Activated CD4-positive, alpha-beta T cell treated with anti-CD3 and anti-CD28 coated beads, Interleukin-2, Interleukin-6, amounts not matched to agents 100 ng/mL and 50 ng/mL, durations not matched to agents 16 hours and 8 hours (primary cell): ENCODE results near the gene RCAN3.

Experiments
- DNase-seq: peaks from one replicate; pipeline ENCODE4 v3.0.0-alpha.2; 2020

The RCAN3 gene

GRCh38 chr1:24586119-24586518 is 83.5 kb downstream of the RCAN3 start:
- no peak for DNase-seq

- DNase-seq: peak; percentile 78
Observed at GRCh38 chr1:24586970-24587820, 84.6 kb downstream of the RCAN3 start.

GRCh38 chr1:24588573-24588972 is 85.9 kb downstream of the RCAN3 start:
- DNase-seq: no peak

- DNase-seq: no peak
Observed at GRCh38 chr1:24589200-24589599, 86.6 kb downstream of the RCAN3 start.
